ENCODE data around the gene IL10RB. TPM values are rescaled to one million over a fixed set of nuclear protein-coding genes. Genes with fewer than 3 reads are reported as not detected.
"Not testable (repeated sequence)": the region's sequence is repeated elsewhere in the genome, so short reads cannot be mapped to it uniquely, and the experiment has no call there.

The IL10RB gene
- polyA plus RNA-seq, 5 donors = 24.0 to 30.2 (median 29.8) TPM

DNA sequence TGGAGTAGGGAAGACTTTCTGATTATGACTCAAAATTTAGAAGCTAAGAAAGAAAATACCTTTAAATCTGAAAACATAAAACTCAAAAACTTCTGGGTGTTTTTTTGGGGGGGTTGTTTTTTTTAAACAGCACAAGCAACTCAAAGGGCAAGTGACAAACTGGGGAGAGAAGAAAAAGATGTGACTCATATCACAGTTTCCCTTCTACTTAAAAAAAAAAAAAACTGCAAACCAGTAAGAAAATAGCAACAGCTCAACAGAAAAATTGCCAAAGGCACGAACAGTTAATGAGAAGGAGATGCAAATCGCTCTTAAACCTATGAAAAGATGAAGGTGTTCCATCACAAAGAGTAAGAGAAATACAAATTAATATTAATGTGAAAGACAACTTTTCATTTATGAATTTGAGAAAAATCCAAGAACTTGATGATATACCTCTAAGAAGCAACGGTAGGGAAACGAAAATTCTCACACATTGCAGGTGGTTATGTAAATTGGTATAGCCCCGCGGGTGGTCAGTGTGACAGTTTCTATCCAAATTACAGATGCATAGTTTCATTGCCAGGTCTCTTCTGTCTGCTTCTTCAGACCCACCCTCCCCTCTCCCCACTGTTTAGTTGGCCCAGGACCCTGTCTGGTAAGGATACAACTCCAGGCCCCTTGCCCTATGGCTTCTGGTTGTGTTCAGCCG, 27.5 kb upstream of the IL10RB start:
- no peak for DNase-seq

DNA sequence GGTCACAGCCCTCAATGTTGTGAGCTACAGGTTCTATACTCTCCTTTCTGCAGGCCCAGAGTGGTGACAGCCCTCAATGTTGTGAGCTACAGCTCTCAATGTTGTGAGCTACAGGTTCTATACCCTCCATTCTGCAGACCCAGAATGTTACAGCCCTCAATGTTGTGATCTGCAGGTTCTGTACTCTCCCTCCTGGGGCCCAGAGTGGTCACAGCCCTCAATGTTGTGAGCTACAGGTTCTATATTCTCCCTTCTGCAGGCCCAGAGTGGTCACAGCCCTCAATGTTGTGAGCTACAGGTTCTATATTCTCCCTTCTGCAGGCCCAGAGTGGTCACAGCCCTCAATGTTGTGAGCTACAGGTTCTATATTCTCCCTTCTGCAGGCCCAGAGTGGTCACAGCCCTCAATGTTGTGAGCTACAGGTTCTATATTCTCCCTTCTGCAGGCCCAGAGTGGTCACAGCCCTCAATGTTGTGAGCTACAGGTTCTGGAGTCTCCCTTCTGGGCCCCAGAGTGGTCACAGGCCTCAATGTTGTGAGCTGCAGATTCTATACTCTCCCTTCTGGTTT, 26.5 kb upstream of the IL10RB start:
- not testable (repeated sequence) for DNase-seq

DNA sequence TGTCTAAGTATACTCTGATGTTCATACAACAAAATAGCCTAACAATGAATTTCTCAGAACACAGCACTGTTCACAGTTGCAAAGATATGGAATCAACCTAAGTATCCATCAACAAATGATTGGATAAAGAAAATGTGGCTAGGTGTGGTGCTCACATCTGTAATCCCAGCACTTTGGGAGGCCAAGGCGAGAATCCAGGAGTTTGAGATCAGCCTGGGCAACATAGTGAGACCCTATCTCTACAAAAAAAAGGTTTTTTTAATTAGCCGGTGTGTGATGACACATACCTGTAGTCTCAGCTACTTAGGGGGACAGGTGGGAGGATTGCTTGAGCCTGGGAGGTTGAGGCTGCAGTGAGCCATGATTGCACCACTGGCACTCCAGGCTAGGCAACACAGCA, 25.8 kb upstream of the IL10RB start:
- DNase-seq = no peak

DNA sequence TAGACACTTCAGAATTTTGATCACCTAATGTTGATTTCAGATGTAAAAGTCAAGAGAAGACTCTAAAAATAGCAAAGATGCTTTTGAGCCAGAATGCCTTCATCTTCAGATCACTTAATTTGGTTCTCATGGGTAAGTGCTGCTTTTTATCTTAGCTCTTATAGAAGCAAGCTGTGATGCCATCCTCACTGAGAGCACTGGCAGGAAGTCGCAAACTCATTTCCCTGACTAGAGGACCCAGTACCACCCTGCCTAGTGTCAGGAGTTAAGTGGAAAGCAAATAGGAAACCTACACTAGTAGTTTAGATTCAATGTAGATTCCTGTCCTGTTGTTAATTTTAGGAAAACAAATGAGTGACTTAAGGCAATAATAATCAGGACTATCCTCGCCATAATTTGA, 24.3 kb upstream of the IL10RB start:
- no peak for DNase-seq

DNA sequence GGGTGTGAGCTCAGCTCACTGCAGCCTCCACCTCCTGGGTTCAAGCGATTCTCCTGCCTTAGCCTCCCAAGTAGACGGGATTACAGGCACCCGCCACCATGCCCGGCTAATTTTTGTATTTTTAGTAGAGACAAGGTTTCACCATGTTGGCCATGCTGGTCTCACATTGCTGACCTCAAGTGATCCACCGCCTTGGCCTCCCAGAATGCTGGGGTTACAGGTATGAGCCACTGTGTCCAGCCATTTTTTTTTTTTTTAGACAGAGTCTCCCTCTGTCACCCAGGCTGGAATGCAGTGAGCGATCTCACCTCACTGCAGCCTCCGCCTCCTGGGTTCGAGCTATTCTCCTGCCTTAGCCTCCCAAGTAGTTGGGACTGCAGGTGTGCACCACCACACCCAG, 23.3 kb upstream of the IL10RB start:
- not testable (repeated sequence) for DNase-seq

DNA sequence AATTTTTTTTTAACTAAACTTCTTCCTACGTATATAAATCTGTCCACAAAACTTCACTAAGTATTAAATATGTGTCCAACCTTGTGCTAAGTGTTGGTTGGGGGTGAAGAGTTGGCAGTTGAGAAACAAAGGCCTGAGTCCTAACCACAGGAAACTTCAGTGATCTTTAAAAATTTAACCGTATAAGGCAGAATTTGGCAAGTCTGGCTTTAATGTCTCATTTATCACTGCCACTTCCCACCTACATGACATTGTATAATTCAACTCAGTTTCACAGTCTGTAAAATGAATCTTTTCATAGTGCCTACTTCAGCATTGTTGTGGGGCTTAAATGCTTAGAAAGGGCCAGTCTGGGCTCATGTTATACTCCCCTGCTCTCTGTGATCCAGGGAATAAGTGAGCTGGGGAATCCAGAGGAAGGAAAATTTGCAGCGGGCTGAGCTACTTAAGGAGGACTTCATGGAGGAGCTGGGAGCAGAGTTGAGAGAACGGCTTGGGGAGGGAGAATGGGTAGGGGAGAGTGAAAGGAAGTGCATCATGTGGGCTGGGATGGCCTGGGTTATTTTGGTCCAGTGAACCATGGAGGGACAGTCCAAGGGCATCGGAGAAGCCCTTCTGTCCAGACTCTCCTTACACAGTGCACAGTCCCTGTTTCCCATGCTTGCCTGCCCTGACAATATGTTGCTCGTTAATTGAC, 21.9 kb upstream of the IL10RB start:
- DNase-seq = no peak

DNA sequence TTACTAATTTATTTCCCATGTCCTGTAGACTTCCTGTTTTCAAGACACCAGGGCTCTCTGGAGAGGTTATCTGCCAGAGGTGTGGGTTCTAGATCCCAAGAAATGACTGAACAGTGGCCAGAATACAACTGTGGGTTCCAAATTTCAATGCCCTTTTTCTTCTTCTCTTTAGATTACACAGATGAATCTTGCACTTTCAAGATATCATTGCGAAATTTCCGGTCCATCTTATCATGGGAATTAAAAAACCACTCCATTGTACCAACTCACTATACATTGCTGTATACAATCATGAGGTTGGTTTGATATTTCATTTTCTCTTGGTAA, 21.4 kb upstream of the IL10RB start:
- no peak for DNase-seq

DNA sequence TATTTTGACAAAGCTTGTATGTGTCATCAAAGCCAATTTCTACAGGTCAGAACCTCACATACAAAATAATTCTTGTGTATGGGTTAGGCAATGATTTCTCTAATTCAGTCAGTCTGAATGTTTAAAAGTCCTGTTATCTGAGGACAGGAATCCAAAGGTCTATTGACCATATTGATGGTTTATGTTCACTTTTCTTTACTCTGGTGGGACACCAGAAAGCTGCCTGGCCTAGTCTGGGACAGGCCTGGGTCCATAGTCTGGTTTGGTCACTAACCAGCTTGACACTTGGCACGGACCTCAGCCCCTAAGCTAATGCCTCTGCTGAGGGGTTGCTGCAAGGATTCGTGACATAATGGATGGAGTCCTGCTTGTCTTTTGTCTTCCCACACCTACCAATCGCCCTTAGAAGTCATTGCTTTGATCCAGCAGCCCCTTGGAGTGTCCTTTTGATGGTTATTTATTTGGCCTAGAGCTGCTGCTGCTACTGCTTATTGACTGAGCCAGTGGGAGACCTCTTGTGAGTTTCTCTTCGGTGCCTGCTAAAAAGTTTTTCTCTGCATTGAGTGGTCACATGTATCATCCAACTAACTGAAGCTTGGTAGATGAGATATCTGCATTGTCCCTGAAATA, 20.8 kb upstream of the IL10RB start:
- no peak for DNase-seq

DNA sequence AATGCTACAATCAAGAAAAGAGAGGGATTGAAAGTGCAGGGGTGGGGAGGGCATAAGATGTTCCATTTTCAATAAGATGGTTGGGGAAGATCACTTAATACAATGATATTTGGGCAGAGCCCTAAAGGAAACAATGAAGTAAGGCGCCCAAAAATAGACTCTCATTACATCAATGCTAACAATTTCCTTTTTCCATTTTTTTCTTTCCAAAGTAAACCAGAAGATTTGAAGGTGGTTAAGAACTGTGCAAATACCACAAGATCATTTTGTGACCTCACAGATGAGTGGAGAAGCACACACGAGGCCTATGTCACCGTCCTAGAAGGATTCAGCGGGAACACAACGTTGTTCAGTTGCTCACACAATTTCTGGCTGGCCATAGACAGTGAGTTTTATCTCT, 19.7 kb upstream of the IL10RB start:
- DNase-seq = no peak

DNA sequence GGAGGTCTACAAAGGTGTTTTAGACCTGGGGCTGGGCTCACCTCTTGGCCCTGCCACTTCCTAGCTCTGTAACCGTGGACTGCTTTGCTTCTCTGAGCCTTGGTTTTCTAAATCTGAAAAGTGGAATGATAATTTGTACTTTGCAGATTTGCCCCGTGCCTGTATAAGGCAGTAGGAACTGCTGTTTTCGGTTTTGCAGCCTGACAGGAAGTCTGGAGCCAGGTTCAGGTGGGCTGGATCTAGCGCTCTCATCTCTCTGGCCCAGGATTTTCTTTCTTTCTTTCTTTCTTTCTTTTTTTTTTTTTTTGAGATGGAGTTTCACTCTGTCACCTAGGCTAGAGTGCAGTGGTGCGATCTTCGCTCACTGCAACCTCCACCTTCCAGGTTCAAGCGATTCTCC, 19.2 kb upstream of the IL10RB start:
- no peak for DNase-seq

DNA sequence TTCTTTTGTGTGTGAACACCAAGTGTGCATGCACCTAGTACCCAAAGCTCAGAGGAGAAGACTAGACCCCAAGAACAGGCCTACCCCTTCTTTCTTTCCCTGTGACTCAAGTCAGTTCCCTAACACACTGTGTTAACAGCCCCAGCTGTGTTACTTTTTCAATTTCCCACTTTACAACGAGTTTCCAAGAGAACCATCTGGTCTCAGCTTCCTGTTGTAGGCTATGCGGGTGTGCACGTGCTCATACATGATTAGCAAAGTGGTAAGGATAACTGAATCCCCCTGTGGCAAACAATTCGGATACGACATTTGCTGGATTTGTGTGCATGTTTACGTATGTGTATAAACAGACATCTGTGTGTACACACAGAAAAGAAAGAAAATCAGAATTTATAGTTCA, 18.6 kb upstream of the IL10RB start:
- no peak for DNase-seq

DNA sequence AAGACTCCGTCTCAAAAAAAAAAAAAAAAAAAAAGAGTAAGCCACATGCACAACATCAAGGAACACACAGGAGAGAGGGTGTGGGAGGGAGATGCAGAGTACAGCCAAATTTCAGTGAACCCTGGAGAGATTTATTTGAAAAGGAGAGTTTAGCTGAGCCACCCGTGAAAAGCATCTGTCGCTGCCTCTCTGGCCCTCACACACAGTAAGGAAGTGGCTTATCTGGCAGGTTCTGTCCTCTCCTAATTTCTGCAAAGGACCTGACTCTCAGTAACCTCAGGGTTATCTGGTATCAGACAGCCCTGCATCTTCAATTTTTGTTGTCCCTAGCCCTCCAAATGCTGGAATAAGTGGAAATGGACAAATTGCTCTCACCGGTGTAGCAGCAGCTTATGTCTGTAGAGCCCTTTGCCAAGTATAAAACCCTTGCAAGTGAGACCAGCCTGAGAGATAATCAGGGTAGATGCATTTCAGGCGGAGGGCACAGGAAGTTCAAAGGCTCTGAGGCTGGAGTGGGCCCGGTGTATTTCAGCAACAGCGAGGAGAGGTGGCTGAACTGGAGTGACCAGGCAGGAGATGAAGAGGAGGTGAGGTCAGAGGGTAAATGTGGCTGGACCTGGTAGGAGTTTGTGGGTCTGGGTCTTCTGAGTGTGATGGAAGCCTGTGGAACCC, 16.7 kb upstream of the IL10RB start:
- DNase-seq = no peak

DNA sequence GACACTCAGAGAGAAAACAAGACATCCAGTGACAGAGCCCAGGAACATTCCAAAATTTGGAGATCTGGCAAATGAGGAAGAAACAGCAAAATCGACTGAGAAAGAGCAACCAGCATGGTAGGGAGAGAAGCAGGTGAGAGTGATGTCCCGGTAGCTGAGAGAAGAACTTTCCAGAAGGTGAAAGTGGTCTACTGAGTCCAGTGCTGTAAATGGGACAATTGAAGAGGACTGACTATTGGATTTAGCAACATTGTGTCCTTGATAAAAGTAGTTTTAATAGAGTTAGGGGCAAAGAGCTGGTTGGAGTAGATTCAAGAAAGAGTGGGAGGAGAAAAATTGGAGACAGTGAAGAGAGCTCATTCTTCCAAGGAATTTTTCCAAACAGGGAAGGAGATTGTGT, 15.0 kb upstream of the IL10RB start:
- DNase-seq = no peak

DNA sequence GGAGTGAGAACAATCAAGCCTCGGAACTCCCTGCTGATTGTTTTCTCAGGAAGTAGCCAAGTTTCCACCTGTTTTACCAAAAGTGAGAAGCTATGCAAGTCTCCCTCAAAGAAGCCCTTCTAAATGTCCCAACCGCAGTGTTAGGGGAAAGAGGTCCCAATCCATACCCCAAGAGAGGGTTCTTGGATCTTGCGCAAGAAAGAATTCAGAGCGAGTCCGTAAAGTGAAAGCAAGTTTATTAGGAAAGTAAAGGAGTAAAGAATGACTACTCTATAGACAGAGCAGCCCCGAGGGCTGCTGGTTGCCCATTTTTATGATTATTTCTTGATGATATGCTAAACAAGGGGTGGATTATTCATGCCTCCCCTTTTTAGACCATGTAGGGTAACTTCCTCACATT, 12.8 kb upstream of the IL10RB start:
- not testable (repeated sequence) for DNase-seq

DNA sequence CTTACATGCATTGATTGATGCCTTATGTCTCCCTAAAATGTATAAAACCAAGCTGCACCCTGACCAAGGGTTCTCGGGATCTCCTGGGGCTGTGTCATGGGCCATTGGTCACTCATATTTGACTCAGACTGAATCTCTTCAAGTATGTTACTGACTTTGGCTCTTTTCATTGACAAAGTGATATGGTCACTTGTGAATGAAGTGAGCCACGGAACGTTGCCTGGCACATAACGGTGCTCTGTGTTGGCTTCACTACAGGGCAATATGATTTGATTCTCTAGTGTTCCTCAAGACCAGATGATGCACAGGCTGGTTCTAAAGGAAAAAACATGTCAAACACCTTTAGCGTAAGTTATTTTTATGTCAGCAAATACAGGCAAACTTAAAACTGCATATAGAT, 11.4 kb upstream of the IL10RB start:
- DNase-seq = no peak

DNA sequence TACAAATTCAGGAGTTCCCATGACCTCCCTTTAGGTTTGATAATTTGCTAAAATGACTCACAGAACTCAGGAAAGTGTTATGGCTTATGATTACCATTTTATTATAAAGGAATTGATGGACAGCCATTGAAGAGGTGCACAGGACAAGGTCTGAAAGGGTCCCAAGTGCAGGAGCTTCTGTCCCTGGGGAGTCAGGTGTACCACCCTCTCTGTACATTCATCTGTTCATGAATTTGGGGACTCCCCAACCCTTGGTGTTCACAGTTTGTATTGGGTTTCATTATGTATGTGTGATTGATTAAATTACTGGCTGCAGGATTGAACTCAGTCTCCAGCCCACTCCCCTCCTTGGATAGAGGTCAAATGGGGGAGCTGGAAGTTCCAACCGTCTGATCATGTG, 10.8 kb upstream of the IL10RB start:
- DNase-seq = no peak

DNA sequence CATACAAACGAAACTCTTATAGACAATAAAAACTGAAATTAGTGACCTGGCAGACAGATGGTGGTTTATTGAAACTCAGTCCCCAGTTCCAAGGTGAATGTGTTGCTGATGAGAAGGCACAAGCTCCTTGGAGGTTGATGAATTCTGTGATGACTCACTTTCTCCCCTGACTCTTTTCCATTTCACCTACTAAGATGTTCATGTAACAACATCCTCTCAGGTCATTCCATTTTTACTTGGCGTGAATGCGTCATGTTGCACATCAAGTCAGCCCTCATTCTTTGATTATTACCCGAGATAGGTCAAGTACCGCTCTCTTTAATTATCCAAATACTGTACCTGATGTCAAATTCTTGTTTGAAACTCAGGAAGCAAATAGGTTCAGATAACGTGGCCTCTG, 10.1 kb upstream of the IL10RB start:
- DNase-seq = no peak

DNA sequence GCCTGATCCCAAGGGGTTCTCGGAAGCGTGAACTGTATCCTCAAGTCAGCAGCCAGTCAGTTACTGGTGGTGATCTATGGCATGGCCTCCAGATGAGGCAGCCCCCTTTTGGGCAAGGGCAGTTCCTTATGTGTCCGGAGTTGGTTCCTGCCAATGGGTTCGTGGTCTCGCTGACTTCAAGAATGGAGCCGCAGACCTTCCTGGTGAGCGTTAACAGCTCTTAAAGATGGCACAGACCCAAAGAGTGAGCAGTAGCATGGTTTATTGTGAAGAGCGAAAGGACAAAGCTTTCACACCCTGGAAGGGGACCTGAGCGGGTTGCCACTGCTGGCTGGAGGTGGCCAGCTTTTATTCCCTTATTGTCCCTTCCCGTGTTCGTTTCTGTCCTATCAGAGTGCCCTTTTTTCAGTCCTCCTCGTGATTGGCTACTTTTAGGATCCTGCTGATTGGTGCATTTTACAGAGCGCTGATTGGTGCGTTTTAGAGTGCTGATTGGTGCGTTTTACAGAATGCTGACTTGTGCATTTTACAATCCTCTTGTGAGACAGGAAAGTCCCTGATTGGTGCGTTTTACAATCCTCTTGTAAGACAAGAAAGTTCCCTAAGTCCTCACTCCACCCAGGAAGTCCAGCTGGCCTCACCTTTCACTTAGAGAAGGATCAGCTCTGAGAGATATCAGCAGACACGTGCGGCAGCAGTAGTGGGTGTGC, 8.9 kb upstream of the IL10RB start:
- no peak for DNase-seq

DNA sequence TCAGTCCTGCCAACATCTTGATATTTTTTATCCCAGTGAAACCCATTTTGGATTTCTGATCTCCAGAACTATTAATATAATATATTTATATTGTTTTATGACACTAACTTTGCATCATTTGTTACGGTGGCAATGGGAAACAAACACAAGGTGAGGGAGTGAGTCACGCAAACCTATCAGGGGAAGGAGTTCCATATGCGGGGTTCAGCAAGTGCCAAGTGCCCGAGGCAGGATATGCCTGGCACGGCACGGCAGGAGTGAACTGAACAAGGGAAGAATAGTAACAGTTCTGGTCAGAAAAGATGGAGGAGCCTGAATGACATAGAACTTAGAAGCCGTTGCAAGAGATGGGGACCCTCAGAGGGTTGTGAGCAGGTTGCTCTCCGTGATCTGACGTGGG, 7.7 kb upstream of the IL10RB start:
- no peak for DNase-seq

DNA sequence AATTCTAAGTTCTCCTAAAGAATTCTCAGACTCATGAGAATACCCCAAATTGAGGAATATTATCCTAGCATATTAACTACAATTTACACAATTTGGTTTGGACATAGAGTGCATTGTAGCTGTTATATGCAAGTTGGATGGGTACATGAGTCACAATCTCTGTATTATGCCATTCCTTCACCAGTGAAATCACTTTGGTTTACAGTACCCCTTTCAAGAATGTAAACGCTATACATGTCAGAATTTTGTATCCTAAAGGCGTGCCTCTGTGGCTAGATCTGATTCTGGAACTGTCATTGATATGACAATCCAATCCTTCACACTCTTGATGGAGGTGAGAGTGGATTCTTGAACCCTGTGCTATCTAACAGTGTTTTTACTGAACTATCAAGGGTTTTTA, 6.7 kb upstream of the IL10RB start:
- no peak for DNase-seq

DNA sequence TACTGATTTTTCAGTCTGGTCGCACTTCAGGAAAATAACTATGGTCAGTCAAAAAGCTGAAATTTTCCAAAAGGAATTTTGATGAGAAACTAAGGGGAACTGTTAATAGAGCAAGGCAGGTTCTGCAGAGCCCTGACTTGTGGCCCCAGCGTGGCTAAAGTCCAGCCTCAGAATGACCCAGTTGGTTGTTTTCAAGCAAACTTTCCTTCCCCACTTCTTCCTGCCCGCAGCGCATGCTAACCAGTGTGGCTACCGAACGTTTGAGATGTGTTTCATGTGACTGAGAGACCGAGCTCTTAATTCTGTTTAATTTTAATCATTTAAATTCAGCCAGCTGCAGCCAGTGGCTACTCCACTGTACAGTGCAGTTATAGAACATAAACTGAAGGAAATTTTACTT, 6.2 kb upstream of the IL10RB start:
- no peak for DNase-seq

DNA sequence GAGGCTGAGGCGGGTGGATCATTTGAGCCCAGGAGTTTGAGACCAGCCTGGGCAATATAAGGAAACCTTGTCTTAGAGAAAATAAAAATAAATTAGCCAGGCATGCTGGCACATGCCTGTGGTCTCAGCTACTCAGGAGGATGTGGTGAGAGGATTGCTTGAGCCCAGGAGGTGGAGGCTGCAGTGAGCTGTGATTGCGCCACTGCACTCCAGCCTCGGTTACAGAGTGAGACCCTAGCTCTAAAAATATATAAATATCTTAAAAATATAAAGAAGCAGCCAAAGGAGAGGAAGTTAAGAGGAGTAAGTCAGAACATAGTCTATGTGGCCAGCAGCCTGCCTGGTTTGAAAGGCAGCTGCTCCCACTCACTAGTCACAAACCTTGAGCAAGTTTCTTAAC, 4.5 kb upstream of the IL10RB start:
- DNase-seq = no peak
